Measurements from ENCODE around the gene ARID3C. TPM values are rescaled to one million over a fixed set of nuclear protein-coding genes. Genes with fewer than 3 reads are reported as not detected.

Gene ARID3C
- total RNA-seq, 2 experiments from 2014 or later, result 0.38 to 1.9 TPM

DNA sequence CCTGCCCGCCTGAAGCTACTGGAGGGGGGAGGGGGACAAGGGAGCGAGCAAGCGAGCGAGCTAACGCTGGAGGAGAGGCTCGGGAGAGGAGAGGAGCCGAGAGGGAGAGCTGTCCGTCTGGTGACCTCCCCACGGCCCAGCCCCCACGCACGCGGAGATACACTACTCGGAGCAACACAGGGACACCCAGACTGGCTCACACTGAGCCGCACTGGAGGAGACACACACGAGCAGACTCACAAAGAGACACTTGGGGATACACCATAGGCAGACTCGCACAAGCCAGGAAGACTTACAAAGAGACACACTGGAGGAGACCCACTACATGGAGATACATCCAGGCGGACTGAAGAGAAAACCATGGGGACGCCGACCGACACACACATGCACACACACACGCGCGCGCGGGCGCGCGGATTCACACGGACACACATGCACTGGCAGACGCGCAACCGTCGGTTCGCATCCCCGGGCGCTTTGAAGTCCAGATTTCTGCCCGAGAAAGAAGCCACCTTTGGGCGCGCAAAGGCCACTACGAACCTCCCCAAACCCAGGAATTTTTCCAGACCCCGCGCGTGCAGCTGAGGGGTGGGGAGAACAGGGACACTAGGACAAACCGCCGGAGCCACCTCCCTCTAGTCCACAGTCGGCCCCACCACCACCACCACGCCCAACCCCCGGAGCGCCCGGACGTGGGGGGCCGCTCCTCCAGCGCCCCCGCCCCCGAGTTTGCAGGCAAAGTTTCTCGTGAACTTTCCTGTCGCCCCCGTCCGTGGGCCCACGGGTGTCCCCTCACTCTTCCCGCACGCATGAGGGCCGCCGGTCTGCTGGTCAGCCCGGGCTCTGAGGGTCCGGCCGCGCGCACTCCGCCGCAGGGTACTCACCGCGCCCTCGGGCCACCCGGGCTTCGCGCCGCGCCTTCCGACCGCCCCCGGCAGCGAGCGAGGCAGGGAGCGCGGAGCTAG is 39.9 kb downstream of the ARID3C start:
- TF ChIP-seq CTCF (conservative IDR thresholded peaks at IDR 0.05; ENCODE audit: low read length) (no peak), EZH2phosphoT487 (IDR thresholded peaks at IDR 0.05; ENCODE audit: borderline replicate concordance, low read depth, low read length) (no peak)
- no peak overlapping the region for H3K4me3 ChIP-seq (ENCODE audit: low read depth, low read length, poor library complexity, severe bottlenecking)

GRCh38 chr9:34587271-34587670 is 41.6 kb downstream of the ARID3C start:
- Histone ChIP-seq H2AFZ (ENCODE audit: low read length) (no peak overlapping the region), H3K4me3 (ENCODE audit: low read depth, low read length, poor library complexity, severe bottlenecking) (no peak overlapping the region), H3K27ac (ENCODE audit: low read depth, low read length, poor library complexity, severe bottlenecking) (no peak overlapping the region), H4K20me1 (ENCODE audit: insufficient read depth, low read length) (no peaks in the 10 kb centered on the region; the same call in 1 of the 2 replicates), H3K9me3 (ENCODE audit: low read length) (no peaks in the 10 kb centered on the region), H3K36me3 (ENCODE audit: insufficient read depth, low read length) (no peaks in the 10 kb centered on the region), H3K4me2 (ENCODE audit: low read length) (no peak overlapping the region), H3K4me1 (ENCODE audit: insufficient read depth, low read length, poor library complexity, severe bottlenecking) (no peaks in the 10 kb centered on the region), H3K9me2 (ENCODE audit: insufficient read depth, low read length) (no peaks in the 10 kb centered on the region), H3K79me2 (ENCODE audit: insufficient read depth, low read depth, low read length) (no peaks in the 10 kb centered on the region)
- no TSS peak for BruUV-seq (replicated peaks)
- no peak for DNase-seq (ENCODE audit: low spot score)
- no peak for TF ChIP-seq EZH2phosphoT487 (IDR thresholded peaks at IDR 0.05; ENCODE audit: borderline replicate concordance, low read depth, low read length)
- no peak for TF ChIP-seq CTCF (conservative IDR thresholded peaks at IDR 0.05; ENCODE audit: low read length)
- intact Hi-C loops (cut with micrococcal nuclease; ENCODE audit: unreplicated experiment), result no loop called here
- CTCF ChIA-PET (ENCODE audit: unreplicated experiment), result no interaction called here
- POLR2A ChIA-PET, result interaction anchor here (0.6 kb wide), 1 partner anchor 411 kb away, joined by 4 read pairs; no protein-coding TSS in a partner anchor

More for the DNA sequence above, 39.9 kb downstream of the ARID3C start:
- ChIA-PET CTCF (ENCODE audit: unreplicated experiment) (no interaction called here), POLR2A (no interaction called here)
- Histone ChIP-seq H3K4me2 (ENCODE audit: low read length) (no peak overlapping the region), H3K36me3 (ENCODE audit: insufficient read depth, low read length) (no peaks in the 10 kb centered on the region), H3K79me2 (ENCODE audit: insufficient read depth, low read depth, low read length) (no peaks in the 10 kb centered on the region), H2AFZ (ENCODE audit: low read length) (no peak overlapping the region), H4K20me1 (ENCODE audit: insufficient read depth, low read length) (no peaks in the 10 kb centered on the region; the same call in 1 of the 2 replicates), H3K4me1 (ENCODE audit: insufficient read depth, low read length, poor library complexity, severe bottlenecking) (no peaks in the 10 kb centered on the region), H3K9me3 (ENCODE audit: low read length) (no peaks in the 10 kb centered on the region), H3K27ac (ENCODE audit: low read depth, low read length, poor library complexity, severe bottlenecking) (no peak overlapping the region), H3K9me2 (ENCODE audit: insufficient read depth, low read length) (no peaks in the 10 kb centered on the region)
- no TSS peak for BruUV-seq (replicated peaks)
- DNase-seq (ENCODE audit: low spot score), result no peak
- intact Hi-C loops (cut with micrococcal nuclease; ENCODE audit: unreplicated experiment), result no loop called here

Data from OCI-LY7 (cell line).